Karpas-422 (cell line): ENCODE results near the gene PALLD. TPM values are rescaled to one million over a fixed set of nuclear protein-coding genes. Genes with fewer than 3 reads are reported as not detected.

Source experiments
- DNase-seq: peaks from one replicate; pipeline ENCODE4 v3.0.0-alpha.2; 2015
- H2AFZ ChIP-seq: fragments of 200-600 bp; sonication (generic); 2 replicates; pipeline ENCODE4 v1.6.1; 2014; ENCODE audit warnings: antibody characterized with exemption, low read length, mixed read lengths
- H3K27ac ChIP-seq: fragments of 200-600 bp; sonication (generic); 2 replicates; pipeline ENCODE4 v1.5.1; 2014; ENCODE audit warnings: mild to moderate bottlenecking, low read length, moderate library complexity
- H3K27me3 ChIP-seq: fragments of 200-600 bp; sonication (generic); 2 replicates; pipeline ENCODE4 v1.6.1; 2014; ENCODE audit warnings: low read length, mixed read lengths
- H3K36me3 ChIP-seq: fragments of 200-600 bp; sonication (generic); 2 replicates; pipeline ENCODE4 v1.6.1; 2014; ENCODE audit warnings: low read length, mixed read lengths; ENCODE audit not compliant: insufficient read depth
- H3K4me1 ChIP-seq: fragments of 200-600 bp; sonication (generic); 2 replicates; pipeline ENCODE4 v1.6.1; 2014; ENCODE audit warnings: mild to moderate bottlenecking, low read length, mixed read lengths
- H3K4me2 ChIP-seq: fragments of 200-600 bp; sonication (generic); 2 replicates; pipeline ENCODE4 v1.6.1; 2014; ENCODE audit warnings: low read length, low read depth, mild to moderate bottlenecking; ENCODE audit not compliant: poor library complexity, severe bottlenecking
- H3K4me3 ChIP-seq: fragments of 200-600 bp; sonication (generic); 2 replicates; pipeline ENCODE4 v1.5.1; 2014; ENCODE audit warnings: mild to moderate bottlenecking, antibody characterized with exemption, low read length, mixed read lengths
- H3K79me2 ChIP-seq: fragments of 200-600 bp; sonication (generic); 2 replicates; pipeline ENCODE4 v1.6.1; 2014; ENCODE audit warnings: mild to moderate bottlenecking, low read length, mixed read lengths
- H3K9ac ChIP-seq: fragments of 200-600 bp; sonication (generic); 2 replicates; pipeline ENCODE4 v1.6.0; 2014; ENCODE audit warnings: low read length
- H3K9me2 ChIP-seq: fragments of 200-600 bp; sonication (generic), shearing (Covaris generic); replicated peaks from 2 replicates; pipeline ENCODE4 v1.6.0; 2014; ENCODE audit warnings: mild to moderate bottlenecking, low read length, moderate library complexity; ENCODE audit not compliant: insufficient read depth
- H3K9me3 ChIP-seq: fragments of 300-700, 200-600 bp; sonication (generic); 2 replicates; pipeline ENCODE4 v1.6.1; 2014; ENCODE audit warnings: low read length, mixed read lengths
- H4K20me1 ChIP-seq: fragments of 200-600 bp; sonication (generic); 2 replicates; pipeline ENCODE4 v1.6.1; 2014; ENCODE audit warnings: mild to moderate bottlenecking, antibody characterized with exemption, low read length, low read depth; ENCODE audit not compliant: insufficient read depth
- total RNA-seq: library from RNA; depleted of rRNA; stranded (reverse); fragments of >200 nt; shearing (Covaris generic); gene quantifications from 2 replicates; pipeline ENCODE4 v1.2.3, GENCODE V29; 2014; ENCODE audit warnings: low replicate concordance

The PALLD gene
- total RNA-seq, 1 experiment from 2014 or later = 0.71 TPM

- Histone ChIP-seq H3K4me2 (no peak overlapping the region), H3K27ac (no peak overlapping the region), H3K27me3 (no peaks in the 10 kb centered on the region), H3K79me2 (no peaks in the 10 kb centered on the region), H3K4me1 (no peaks in the 10 kb centered on the region), H3K4me3 (no peak overlapping the region), H3K36me3 (no peaks in the 10 kb centered on the region), H4K20me1 (no peaks in the 10 kb centered on the region), H3K9me2 (no peaks in the 10 kb centered on the region), H2AFZ (no peak overlapping the region), H3K9ac (no peak overlapping the region), H3K9me3 (no peaks in the 10 kb centered on the region)
- DNase-seq = no peak
These were observed 369.0 kb downstream of the PALLD start for GRCh38 chr4:168865854-168866253.

GRCh38 chr4:168866635-168867034 lies 369.8 kb downstream of the PALLD start:
- H3K9me3 ChIP-seq = no peaks in the 10 kb centered on the region
- no peak overlapping the region for H3K9ac ChIP-seq
- H2AFZ ChIP-seq = no peak overlapping the region
- no peak overlapping the region for H3K27ac ChIP-seq
- no peaks in the 10 kb centered on the region for H3K36me3 ChIP-seq
- H3K79me2 ChIP-seq = no peaks in the 10 kb centered on the region
- no peaks in the 10 kb centered on the region for H4K20me1 ChIP-seq
- no peaks in the 10 kb centered on the region for H3K4me1 ChIP-seq
- DNase-seq = no peak
- H3K4me3 ChIP-seq = no peak overlapping the region
- H3K27me3 ChIP-seq = no peaks in the 10 kb centered on the region
- H3K9me2 ChIP-seq = no peaks in the 10 kb centered on the region
- no peak overlapping the region for H3K4me2 ChIP-seq

- Histone ChIP-seq H3K27ac (no peak overlapping the region), H3K79me2 (no peaks in the 10 kb centered on the region), H3K9ac (no peak overlapping the region), H3K4me2 (no peak overlapping the region), H3K9me3 (no peaks in the 10 kb centered on the region), H3K27me3 (no peaks in the 10 kb centered on the region), H3K9me2 (no peaks in the 10 kb centered on the region), H4K20me1 (no peaks in the 10 kb centered on the region), H3K36me3 (no peaks in the 10 kb centered on the region), H3K4me1 (no peaks in the 10 kb centered on the region), H2AFZ (no peak overlapping the region), H3K4me3 (no peak overlapping the region)
- no peak for DNase-seq
These were observed 370.3 kb downstream of the PALLD start for GRCh38 chr4:168867128-168867527.

GRCh38 chr4:168868044-168868781 lies 371.4 kb downstream of the PALLD start:
- no peak overlapping the region for H3K9ac ChIP-seq

GRCh38 chr4:168868802-168869201 lies 371.9 kb downstream of the PALLD start:
- no peaks in the 10 kb centered on the region for H3K9me2 ChIP-seq
- H3K79me2 ChIP-seq = no peaks in the 10 kb centered on the region
- H3K27ac ChIP-seq = no peak overlapping the region
- H3K9ac ChIP-seq = no peak overlapping the region
- H3K4me3 ChIP-seq = no peak overlapping the region
- no peaks in the 10 kb centered on the region for H3K27me3 ChIP-seq
- H3K4me2 ChIP-seq = no peak overlapping the region
- no peaks in the 10 kb centered on the region for H3K36me3 ChIP-seq
- H4K20me1 ChIP-seq = no peaks in the 10 kb centered on the region
- DNase-seq = no peak
- H3K9me3 ChIP-seq = no peaks in the 10 kb centered on the region
- no peak overlapping the region for H2AFZ ChIP-seq
- H3K4me1 ChIP-seq = no peaks in the 10 kb centered on the region

More at GRCh38 chr4:168868044-168868781, 371.4 kb downstream of the PALLD start:
- no peaks in the 10 kb centered on the region for H3K9me2 ChIP-seq
- no peak overlapping the region for H3K4me2 ChIP-seq
- H3K79me2 ChIP-seq = no peaks in the 10 kb centered on the region
- H3K27me3 ChIP-seq = no peaks in the 10 kb centered on the region
- H3K9me3 ChIP-seq = no peaks in the 10 kb centered on the region
- no peak for DNase-seq
- no peaks in the 10 kb centered on the region for H4K20me1 ChIP-seq
- H3K36me3 ChIP-seq = no peaks in the 10 kb centered on the region
- no peaks in the 10 kb centered on the region for H3K4me1 ChIP-seq
- H3K27ac ChIP-seq = no peak overlapping the region
- no peak overlapping the region for H2AFZ ChIP-seq
- no peak overlapping the region for H3K4me3 ChIP-seq

- no peak overlapping the region for H2AFZ ChIP-seq
- no peaks in the 10 kb centered on the region for H3K36me3 ChIP-seq
- H3K9me2 ChIP-seq = no peaks in the 10 kb centered on the region
- H3K79me2 ChIP-seq = no peaks in the 10 kb centered on the region
- H4K20me1 ChIP-seq = no peaks in the 10 kb centered on the region
- no peak overlapping the region for H3K9ac ChIP-seq
- no peaks in the 10 kb centered on the region for H3K27me3 ChIP-seq
- H3K4me2 ChIP-seq = no peak overlapping the region
- no peak overlapping the region for H3K27ac ChIP-seq
- no peak for DNase-seq
- no peaks in the 10 kb centered on the region for H3K4me1 ChIP-seq
- no peaks in the 10 kb centered on the region for H3K9me3 ChIP-seq
- no peak overlapping the region for H3K4me3 ChIP-seq
These were observed 373.2 kb downstream of the PALLD start for GRCh38 chr4:168870004-168870403.

- H3K79me2 ChIP-seq = no peaks in the 10 kb centered on the region
- no peaks in the 10 kb centered on the region for H3K9me2 ChIP-seq
- no peaks in the 10 kb centered on the region for H3K27me3 ChIP-seq
- no peak overlapping the region for H3K4me2 ChIP-seq
- H4K20me1 ChIP-seq = no peaks in the 10 kb centered on the region
- H2AFZ ChIP-seq = no peak overlapping the region
- no peak overlapping the region for H3K4me3 ChIP-seq
- no peaks in the 10 kb centered on the region for H3K36me3 ChIP-seq
- no peak overlapping the region for H3K27ac ChIP-seq
- DNase-seq = no peak
- no peak overlapping the region for H3K9ac ChIP-seq
- H3K4me1 ChIP-seq = no peaks in the 10 kb centered on the region
- no peaks in the 10 kb centered on the region for H3K9me3 ChIP-seq
These were observed 374.8 kb downstream of the PALLD start for GRCh38 chr4:168871632-168872031.

GRCh38 chr4:168874083-168874482 lies 377.2 kb downstream of the PALLD start:
- no peaks in the 10 kb centered on the region for H3K79me2 ChIP-seq
- no peaks in the 10 kb centered on the region for H4K20me1 ChIP-seq
- H3K4me2 ChIP-seq = no peak overlapping the region
- no peak overlapping the region for H3K27ac ChIP-seq
- no peaks in the 10 kb centered on the region for H3K9me2 ChIP-seq
- peaks cover 3% of the 10 kb centered on the region; the same call in 1 of the 2 replicates for H3K4me1 ChIP-seq
- no peak for DNase-seq
- no peak overlapping the region for H3K4me3 ChIP-seq
- no peak overlapping the region for H2AFZ ChIP-seq
- H3K9ac ChIP-seq = no peak overlapping the region
- no peaks in the 10 kb centered on the region for H3K9me3 ChIP-seq
- no peaks in the 10 kb centered on the region for H3K27me3 ChIP-seq
- H3K36me3 ChIP-seq = no peaks in the 10 kb centered on the region
